Dermis microvascular lymphatic vessel endothelial cell (primary cell): ENCODE data around the gene TLN1. TPM values are rescaled to one million over a fixed set of nuclear protein-coding genes. Genes with fewer than 3 reads are reported as not detected.

Experiments used
- DNase-seq, 2 donors: peaks; one replicate each; pipeline versions ENCODE4 v3.0.0 to v3.0.0-alpha.2; 2010; ENCODE audit warnings: low read depth in 2 of 2
- total RNA-seq: library from RNA; depleted of rRNA; stranded (reverse); fragments of >200 nt; gene quantifications from 2 replicates; pipeline ENCODE4 v1.2.1, GENCODE V29; 2014

Gene TLN1
- total RNA-seq, 1 donor from 2014 or later, result 230 TPM

DNA sequence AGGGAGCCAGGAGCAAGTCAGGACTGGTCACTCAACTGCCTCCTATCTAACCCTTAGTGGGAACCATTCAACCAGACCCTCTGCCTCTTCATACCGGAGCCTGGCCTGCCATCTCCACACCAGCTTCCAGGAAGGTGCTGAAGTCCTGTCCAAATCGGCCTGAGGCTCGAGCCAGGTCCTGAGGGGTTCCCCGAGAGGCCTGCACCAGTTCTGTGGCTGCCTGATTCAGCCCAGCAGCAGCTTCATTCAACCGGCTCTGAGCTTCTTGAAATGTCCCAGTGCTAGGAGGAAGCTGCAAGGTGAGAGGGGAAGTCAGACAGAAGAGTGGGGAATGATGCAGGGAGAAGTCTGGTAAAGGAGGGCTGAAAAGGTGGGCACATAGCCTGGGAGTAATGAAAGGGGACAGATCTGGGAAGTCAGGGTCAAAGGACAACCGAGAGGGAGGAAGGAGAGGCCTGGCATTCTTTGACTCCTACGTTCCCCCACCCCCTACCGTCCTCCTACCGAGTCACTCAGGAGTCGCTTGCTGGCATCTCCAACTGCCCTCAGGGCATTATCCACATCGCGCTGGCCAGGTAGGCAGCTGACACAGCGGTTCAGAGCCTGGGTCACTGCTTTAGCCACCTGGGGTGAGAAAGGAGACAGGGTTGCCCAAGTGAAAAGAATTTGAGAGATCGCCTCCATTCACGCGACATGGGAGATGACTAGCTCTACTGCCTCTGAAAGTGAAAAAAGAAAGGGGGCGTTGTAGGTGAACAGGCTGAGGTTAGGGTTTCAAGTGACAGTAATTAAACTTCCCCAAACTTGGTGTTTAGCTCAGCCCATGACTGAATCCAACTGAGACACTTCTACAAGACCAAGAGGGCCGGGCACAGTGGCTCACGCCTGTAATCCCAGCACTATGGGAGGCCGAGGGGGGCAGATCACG, 20.2 kb downstream of the TLN1 start:
- no peak for DNase-seq

DNA sequence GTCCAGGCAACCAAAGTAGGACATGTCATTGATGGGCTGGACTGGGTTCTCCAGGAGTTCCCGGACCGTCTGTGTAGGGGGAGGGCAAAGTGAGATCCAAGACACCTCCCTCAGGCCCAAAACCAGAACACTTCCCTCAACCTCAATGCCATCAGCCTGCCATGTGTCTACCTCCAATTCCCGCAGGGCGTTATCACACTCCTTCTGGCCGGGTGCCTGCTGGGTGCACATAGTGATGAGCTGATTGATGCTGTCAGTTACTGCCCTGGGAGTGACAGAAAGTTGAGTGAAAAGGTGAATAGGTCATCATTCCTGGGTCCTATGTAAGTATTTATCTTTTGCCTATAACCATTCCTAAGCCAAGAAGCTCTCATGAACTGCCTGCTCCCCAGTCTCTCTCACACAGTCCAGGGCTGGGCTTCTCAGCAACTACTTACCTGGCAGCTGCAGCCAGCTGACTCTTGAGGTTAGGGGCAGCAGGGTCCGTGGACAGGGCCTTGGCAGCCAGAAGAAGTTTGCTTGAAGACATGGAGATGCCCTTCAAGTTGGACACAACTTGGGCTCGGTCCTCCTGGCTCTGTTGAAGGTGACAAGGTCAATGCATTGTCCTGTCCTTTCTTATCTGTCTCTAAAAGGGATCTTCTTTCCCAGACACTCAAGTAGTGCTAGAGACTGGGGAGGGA, 21.0 kb downstream of the TLN1 start:
- no peak for DNase-seq

DNA sequence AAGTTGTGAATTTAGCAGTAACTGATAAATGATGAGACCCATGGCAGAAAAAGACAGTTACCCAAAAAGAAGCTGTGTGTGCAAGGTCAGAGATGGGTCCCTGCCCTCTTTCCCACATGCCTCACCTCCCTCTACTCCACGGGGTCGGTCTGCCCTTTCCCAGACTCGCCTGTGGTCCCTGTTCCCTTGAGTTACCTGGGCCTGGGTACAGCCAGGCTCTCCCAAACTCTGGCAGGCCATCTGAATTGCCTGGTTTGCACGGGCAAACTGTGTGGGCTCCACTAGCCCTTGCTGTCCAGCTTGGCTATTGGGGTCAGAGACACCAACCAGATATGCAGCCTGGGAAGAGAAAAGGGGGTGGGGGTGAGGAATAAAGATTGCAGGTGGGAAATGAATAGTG, 23.8 kb downstream of the TLN1 start:
- no peak for DNase-seq

DNA sequence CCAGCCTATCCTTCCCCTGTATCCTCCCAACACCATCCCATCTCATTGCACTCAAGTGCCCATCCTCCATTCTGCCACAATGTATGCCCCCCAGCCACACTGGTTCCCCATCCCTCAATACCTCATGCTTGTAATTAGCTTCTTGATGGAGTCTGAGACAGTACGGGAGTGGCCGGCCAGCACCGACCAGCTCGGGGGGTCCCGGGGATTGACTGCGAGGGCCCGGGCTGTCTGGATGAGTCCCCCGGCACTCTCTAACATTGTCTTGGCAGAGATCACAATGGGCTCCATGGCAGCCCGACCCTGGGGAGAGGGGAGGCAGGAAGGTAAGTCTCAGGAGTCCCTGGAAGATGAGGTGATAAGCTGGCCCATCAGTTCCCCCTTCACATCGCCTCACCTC, 25.0 kb downstream of the TLN1 start:
- DNase-seq, result no peak

DNA sequence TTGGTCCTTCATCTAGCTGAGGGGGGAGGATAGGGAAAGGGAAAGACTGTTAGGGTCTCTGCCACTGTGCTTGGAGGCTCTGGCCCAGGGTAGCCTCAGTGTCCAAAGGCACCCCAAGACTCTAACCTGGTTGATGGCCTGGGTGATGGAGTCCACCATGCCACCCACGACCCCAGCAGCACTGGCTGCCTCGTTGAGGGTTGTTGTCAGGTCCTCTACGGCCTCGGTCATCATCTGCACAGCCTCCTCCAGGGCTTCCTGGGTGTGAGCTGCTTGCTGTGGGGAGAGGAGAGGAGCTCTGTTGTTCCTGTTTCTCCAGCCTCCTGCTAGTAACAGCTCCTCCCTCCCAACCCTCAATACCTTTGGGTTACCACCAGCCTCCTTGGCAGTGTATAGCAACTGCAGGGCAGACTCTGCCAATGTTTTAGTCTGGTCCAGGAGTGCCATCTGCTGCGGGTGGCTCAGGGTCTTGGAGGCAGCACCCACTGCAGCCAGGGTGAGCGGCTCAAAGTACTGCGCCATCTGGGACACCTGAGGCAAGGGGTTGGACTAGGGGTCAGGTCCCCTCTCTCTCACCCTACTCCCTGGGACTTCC, 26.1 kb downstream of the TLN1 start:
- DNase-seq, result no peak

DNA sequence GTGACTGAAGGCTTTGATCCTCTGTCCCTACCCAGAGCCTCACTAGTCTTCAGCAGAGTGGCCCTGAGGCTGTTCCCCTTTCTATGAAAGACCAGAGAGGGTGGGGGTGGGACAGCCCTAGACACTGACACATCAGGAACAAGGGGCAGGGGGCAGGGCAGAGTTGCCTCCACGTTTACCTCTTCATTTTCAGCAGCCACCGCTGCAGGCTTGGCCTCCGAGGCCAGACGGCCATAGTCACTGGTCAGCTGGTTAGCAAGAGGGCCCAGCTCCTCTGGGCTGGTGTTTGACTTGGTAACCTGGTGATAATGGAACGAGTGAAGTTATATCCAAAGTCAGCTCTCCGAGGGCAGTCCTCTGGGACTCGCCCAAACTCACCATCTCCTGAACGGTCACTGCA, 26.6 kb downstream of the TLN1 start:
- DNase-seq, result no peak

DNA sequence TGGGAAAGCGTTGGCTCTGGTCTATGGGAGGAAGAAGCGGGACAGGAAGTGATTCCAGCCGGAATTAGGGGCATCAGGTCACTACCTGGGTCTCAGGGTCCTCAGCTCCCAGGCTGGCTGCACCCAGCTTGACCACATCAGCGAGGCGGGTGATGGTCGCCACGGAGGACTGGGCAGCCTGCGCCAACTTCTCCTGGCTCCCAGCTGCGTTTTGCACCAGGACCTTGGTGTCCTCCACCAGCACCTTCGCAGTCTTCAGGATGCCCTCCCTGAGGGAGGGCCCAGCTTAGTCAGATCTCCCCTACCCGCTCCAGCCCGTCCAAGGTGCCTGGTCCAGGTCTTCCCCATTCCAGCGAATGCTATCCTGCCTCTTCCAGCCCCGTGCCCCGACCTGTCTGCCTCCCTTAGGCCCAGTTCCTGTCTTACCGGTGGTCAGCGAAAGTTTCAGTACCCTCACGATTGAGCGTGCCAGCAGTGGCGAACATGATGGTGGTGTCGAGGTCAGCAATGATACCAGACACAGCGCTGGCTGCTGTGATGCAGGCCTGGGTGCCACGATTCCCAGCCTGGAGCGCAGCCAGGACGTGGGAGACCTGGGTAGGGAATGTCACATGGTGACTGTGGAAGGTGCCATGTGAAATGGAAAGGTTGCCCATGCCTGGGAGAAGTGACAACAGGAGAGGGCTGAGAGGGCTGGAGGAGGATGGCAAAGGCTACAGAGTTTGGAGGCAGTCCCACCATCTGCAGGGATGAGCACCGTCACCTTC, 27.9 kb downstream of the TLN1 start:
- no peak for DNase-seq

DNA sequence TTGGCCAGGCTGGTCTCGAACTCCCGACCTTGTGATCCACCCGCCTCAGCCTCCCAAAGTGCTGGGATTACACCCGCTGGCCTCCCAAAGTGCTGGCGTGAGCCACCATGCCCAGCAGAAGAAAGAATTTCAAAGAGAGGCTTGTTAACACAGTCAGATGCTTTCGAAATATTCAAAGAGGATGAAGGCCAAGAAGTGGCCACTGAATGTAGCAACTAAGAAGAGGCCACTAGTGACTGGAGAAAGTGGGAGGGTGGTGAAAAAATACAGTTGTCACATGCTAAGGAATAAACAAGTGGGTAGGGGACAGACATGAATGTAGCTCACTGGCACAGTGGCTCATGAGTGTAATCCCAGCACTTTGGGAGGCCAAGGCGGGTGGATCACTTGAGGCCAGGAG, 29.3 kb downstream of the TLN1 start:
- no peak for DNase-seq

DNA sequence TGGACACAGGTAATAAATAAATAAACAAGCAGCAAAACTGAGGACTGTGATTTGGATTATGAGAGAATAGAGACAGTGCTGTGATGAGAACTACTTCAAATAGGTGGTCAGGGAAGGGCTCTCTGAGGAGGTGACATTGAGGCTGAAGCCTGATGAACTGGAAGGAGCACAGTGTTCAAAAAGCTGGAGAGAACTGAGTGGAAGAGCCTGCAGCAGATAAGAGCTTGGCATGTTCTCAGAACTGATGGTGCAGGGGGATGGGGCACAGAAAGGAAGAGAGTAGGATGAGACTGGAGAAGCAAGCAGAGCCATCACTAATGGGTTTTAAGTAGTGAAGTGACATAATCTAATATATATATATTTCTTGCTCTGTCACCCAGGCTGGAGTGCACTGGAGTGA, 31.1 kb downstream of the TLN1 start:
- DNase-seq, result no peak

DNA sequence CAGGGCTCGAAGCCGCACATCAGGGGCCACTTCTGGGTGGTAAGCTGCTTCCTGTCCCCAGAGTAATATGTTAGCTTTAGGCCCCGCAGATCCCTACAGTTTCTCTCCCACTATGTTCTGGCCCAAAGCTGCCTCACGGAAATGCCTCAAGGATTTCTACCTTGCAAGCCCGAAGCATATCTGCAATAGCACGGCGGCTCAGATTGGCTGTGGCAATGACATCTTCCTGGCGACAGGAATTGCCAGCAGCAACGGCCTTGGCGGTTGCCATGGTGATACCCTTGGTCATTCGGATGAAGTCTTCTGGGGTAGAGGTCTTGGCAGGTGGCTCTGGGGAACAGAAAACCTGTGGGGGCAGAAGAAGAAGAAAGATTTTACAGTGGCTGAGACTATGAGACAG, 32.0 kb downstream of the TLN1 start:
- no peak for DNase-seq

DNA sequence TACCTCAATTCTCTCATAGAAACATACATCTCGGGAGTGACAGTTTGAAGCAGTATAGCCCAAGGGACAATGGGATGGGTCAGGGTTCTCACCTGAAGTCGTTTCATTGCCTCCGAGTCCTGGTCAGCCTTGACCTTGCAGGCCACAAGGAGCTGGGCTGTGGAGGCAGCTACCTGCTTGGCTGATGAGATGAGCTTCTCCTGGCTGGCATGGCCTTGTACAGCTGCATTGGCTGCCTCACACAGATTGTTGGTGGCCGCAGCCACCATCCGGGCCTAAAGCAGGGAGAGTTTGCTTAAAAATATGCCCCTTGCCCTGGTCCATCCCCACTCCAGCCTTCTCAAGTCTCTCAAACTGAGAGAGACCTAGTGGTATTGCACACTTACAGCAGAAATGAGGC, 33.8 kb downstream of the TLN1 start:
- DNase-seq, result no peak

DNA sequence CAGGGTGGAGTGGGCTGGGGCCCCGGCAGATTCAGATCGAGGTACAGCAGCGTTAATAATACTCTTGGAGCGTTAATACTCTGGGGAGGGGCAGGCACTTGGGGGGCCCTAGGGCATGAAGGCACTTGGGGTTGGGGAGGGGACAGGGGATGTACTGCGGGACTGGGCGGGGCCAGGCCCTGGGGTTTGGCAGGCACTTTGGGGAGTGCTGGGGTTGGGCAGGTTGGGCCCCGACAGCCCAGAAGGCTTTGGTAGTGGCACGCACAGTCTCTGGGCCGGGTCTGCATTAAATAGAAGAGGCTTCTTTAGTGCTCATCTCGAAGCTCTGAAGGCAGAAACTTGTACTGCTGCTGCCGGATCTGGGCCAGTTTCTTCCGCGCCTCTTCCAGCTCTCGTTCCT, 34.5 kb downstream of the TLN1 start:
- DNase-seq, result no peak

DNA sequence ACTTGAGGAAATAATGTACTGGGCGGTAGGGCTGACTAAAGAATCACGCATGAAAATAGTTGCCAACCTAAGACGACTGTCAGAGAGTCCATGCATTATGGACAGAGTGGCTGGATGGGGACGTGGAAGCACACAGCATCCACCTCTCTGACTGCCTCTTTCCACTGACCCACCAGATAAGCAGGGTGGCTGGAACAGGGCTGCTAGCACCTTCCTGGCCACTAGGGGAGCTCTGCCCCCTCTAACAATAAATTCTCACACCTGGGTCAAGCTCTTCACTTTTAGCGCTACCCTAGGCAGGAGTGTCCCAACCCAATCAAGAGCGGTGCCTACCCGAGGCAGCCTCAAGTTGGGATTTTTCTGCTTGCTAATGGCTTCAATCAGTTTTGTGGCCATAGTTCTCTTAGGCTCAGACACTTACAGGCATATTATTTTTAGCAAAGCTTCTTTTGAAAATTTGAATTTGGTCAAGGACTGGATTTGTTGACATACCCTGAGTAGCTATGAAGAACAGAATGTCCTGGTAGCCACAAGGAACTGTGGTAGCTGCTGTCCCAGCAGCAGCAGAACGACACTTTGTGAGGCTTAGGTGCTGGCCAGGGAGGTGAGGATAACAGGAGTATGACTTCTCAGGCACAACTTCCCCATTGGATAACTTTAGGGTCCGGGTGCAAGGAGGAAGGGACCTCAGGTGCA, 35.3 kb downstream of the TLN1 start:
- peak; percentile 38 to 64 for DNase-seq

DNA sequence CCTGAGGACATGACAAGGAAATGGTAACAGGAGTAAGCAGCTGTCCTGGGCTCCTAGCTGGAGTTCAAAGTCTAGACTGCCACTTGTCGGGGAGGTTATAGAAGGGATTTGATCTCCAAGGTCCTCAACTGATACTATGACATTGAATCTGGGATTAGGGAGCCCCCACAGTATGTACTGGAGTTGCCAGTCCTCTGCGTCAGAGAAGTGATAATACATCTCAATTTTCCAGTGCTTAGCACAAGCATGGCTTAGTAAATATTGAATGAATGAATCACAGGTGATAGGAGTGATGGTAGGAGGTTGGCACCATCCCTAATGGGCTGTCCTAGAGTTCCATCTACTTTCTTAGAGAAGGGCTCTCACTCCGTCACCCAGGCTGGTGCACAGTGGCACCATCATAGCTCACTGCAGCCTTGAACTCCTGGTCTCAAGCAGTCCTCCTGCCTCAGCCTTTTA, 36.0 kb downstream of the TLN1 start:
- no peak for DNase-seq

DNA sequence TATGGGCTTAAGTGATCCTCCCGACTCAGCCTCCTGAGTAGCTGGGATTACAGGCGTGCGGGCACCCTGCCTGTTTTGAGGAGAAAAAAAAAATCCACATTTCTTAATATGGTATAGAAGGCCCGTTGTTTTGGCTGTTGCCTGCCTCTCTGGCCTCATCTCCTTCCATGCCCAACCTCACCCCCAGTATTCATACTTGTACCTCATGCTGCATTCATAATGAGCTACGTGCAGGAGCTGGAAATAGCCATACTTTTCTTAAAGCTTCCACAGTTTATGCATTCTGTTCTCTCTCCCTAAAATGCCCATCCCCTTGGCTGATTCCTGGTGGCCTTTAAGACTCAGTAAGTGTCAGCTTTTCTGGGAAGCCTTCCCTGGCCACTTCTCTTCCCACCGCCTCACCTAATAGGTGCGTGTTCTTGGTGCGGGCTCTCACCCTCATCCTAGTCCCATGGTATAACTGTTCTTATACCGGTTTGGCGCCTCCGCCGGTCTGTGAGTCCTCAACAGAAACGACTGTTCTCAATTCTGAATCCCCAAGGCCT, 40.2 kb downstream of the TLN1 start:
- no peak for DNase-seq

DNA sequence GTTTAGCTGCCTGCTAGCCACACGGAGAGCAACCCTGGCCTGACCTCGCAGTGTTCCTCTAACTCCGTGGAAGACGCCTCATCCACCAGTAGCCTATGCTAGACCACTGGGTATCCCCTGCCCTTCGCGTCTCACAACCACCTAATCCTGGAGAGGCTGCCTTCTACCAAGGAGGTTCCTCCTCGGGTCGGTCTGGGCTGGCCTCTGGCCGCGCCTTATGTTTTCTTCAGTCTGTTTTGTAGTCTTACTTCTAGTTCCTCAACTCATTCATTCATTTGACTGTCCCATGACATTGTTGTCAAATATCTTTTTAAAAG, 40.7 kb downstream of the TLN1 start:
- no peak for DNase-seq

DNA sequence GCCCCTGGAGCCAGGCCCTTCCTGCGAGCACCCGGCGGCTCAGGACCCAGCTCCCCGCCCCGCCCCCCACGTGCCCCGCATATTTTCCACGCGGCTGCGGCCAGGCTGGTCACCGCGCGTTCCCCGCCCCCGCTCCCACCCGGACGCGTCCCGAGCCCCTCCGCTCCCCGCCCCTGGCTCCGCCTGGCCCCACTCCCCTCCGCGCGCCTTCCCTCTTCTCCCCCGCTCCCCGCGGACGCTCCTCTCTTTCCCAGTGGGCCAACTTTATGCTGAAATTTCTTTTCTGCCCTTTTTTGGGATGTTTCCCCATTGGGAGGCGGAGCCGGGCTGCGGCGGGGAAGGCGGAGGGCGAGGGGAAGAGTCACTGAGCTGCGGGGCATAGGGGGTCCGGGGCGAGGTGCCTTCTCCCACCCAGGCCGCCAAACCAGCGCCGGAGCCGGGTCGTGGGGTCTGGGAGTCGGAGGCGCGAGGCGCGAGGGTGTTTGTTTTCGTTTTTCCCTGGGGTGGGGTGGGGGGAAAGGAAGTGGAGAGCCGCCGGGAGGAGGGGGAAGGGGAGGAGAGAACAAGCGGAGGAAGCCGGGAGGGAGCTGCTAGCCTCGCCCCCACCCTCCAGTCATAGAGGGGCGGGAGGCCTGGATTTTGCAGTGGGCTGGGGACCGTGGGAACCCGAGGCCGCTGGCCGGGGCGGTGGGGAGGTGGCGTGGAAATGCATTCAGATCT, 41.2 kb downstream of the TLN1 start:
- DNase-seq, result peak; percentile 30 to 80

DNA sequence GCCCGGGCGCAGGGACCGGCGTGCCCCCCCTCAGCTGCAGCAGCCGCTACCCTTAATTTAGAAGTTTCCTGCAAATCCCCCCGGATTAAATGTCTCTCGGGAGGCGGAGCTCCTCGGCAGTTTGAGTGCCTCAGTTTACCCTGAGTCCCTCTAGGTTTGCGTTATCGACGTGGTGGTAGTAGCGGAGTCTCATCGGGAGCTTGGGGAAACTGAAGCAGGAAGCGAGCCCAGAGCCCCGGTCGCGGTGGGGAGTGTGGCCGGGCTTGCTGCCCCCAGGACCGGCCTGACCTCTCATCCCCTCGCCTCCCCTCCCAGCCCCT, 41.7 kb downstream of the TLN1 start:
- DNase-seq, result no peak

DNA sequence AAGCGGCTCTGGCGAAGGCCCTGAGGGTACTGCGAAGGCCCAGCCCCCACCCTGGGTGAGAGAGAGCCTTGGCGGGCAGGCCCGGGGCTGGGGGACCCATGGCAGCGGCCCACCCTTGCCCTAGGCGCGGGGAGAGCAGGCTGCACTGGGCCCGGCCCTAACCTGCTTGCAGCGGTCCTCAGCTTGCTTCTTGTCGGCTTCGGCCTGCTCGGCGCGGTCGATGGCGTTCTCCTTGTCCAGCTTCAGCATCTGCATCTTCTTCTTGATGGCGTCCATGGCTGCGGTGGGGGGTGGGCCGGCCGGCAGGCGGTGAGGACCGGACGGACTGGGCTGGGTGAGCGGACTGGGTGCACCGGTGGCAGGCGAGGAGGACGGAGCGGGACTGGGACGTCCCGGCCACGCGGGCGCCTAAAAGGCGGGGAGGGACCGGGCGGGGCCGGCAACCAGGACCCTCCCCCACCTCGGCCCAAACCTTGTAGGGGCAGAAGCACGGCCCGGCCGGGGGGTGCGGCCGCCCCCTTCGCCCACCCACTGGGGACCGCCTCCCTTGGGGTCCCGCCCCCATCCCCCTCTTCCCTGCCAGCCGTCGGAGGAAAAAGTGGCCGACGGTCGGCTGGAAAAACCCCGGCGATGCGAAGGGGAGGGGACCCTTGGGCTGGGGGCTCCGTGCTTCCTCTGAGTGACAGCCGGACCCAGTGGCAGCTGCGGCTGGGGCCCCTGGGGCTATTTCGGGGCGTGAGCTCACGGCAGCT, 42.3 kb downstream of the TLN1 start, which contains the start of gene TPM2:
TPM2 (minus strand) TSS at position 384 of the 752 bp plus-strand sequence; CDS start at position 276, 108 bp downstream.
- peak in 1 of 2 donors; percentile 17 for DNase-seq
